ENCODE results near the gene ZNF467. TPM values are rescaled to one million over a fixed set of nuclear protein-coding genes. Genes with fewer than 3 reads are reported as not detected.
A peak's percentile ranks its signal among the peaks of the same experiment; 100 is the strongest.

The ZNF467 gene
- total and polyA plus RNA-seq, 2 of the 8 experiments (the other 6 are each of a cell fraction or from before 2014, with no cell fraction given): 0.50 to 0.51 TPM

DNA sequence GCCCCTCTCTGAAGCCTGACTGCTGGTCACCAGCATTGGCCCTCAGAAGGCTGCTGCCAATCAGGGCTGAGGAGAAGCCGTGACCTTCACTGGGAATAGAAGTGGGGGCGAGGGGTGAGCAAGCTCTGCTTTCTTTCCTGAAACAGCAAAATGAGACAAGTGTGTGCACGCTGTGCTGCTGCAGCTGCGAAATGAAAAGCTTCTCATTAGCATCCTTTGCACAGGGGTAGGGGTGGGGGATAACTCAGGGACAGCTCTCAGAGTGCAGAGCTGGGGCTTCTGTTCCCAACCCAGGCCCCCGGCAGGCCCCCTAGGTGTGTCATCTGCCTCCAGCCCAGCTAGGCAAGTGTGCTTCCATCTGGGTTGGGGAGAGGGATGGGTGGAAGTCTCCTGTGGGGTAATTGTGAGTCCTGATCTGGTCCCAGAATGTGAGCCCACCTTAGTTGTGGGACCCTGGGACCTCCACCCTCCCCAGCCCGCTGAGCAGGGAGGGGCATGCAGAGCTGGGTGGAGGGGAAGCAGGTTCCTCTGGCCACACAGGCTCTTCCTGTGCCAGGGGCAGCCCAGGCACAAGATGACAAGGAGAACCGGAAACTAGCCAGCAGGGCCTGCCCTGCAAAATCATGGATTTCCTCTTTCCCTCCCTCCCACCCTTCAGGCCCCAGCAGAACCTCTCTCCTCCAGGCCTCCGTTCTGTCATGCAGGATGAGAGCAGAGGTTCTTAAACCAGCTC is 22.2 kb downstream of the ZNF467 start:
- Histone ChIP-seq H2BK15ac (ENCODE audit: low read length) (no peak overlapping the region), H3K14ac (ENCODE audit: insufficient read length) (no peak overlapping the region), H2BK12ac (ENCODE audit: low read depth, low read length) (no peak overlapping the region), H3K4me1 (replicated peaks in 1 of 4; ENCODE audit: control insufficient read depth in 3 of 4, insufficient read depth in 4 of 4, low read length in 3 of 4) (peaks cover 0 to 7% (median 0%) of the 10 kb centered on the region in 4 experiments; a peak in 1 of 7 replicates), H4K8ac (ENCODE audit: extremely low read depth, insufficient read depth, low read length) (no peak overlapping the region), H3K23ac (ENCODE audit: insufficient read length) (no peak overlapping the region), H3K4ac (replicated peaks; ENCODE audit: insufficient read length, low read depth, low read length) (no peak overlapping the region), H4K20me1 (replicated peaks in 1 of 2; ENCODE audit: control insufficient read depth in 1 of 2, insufficient read depth in 2 of 2, low read length in 2 of 2) (peaks cover 0 to 1% of the 10 kb centered on the region in 2 experiments), H3K27ac (ENCODE audit: low read depth, low read length) (no peak overlapping the region), H3K9me3 (ENCODE audit: insufficient read depth in 2 of 2, low read depth in 1 of 2, low read length in 1 of 2) (no peaks in the 10 kb centered on the region), H3K9ac (replicated peaks in 1 of 4; ENCODE audit: extremely low read depth in 1 of 4, low read depth in 3 of 4, low read length in 3 of 4) (no peak overlapping the region), H3K56ac (replicated peaks; ENCODE audit: insufficient read length, low read depth, low read length) (no peak overlapping the region), H2AFZ (ENCODE audit: low read length) (no peak overlapping the region), H3K4me2 (ENCODE audit: insufficient read depth in 1 of 2, low read depth in 2 of 2, low read length in 2 of 2) (no peak overlapping the region), H3K79me2 (ENCODE audit: control insufficient read depth in 1 of 2, insufficient read depth in 2 of 2, low read length in 2 of 2) (no peaks in the 10 kb centered on the region), H2BK120ac (replicated peaks; ENCODE audit: low read depth, low read length) (no peak overlapping the region), H2BK5ac (ENCODE audit: low read depth, low read length) (no peak overlapping the region), H3K79me1 (ENCODE audit: low read depth, low read length) (no peaks in the 10 kb centered on the region), H4K91ac (replicated peaks; ENCODE audit: insufficient read length, low read length) (no peak overlapping the region), H3K23me2 (ENCODE audit: low read depth, low read length) (no peaks in the 10 kb centered on the region), H2BK20ac (ENCODE audit: low read length) (no peak overlapping the region), H2AK5ac (ENCODE audit: low read depth, low read length) (no peak overlapping the region), H4K5ac (ENCODE audit: insufficient read length, low read depth, low read length) (no peak overlapping the region), H3K36me3 (ENCODE audit: control insufficient read depth in 2 of 4, insufficient read depth in 4 of 4, low read length in 3 of 4) (no peaks in the 10 kb centered on the region), H3K27me3 (replicated peaks in 1 of 4; ENCODE audit: control insufficient read depth in 3 of 4, extremely low read depth in 1 of 4, insufficient read depth in 3 of 4, low read length in 3 of 4) (no peaks in the 10 kb centered on the region; a peak in 1 of 7 replicates), H3K18ac (ENCODE audit: extremely low read depth, low read length) (no peak overlapping the region), H3K4me3 (ENCODE audit: extremely low read depth in 1 of 4, insufficient read depth in 2 of 4, low read depth in 3 of 4, low read length in 4 of 4) (no peak overlapping the region)
- no peak for FAIRE-seq
- 80% methylated on average over 7 of the region's 8 CpGs; no CpG with 5 or more reads in 1 of the 2 experiments for WGBS, 2 experiments (ENCODE audit: extremely low coverage in 1 of 2, insufficient coverage in 1 of 2, insufficient read length in 1 of 2, insufficient replicate concordance in 2 of 2, low coverage in 1 of 2, low lambda C conversion rate in 2 of 2, missing lambda C conversion rate in 1 of 2)
- ChIA-PET CTCF (ENCODE audit: partially characterized antibody) (interaction anchor here (0.7 to 5.0 kb wide), 17 partner anchors 7 to 132 kb away, joined by 3 to 39 read pairs (median 5); no protein-coding TSS in a partner anchor), POLR2A (ENCODE audit: partially characterized antibody) (interaction anchor here (0.8 kb wide), 1 partner anchor 9 kb away, joined by 3 read pairs; no protein-coding TSS in a partner anchor)
- TF ChIP-seq CBX8 (IDR thresholded peaks at IDR 0.05; ENCODE audit: borderline replicate concordance, low read depth, low read length) (no peak), KDM1A (IDR thresholded peaks at IDR 0.05; ENCODE audit: borderline replicate concordance, low read length) (no peak), CEBPB (IDR thresholded peaks at IDR 0.05; ENCODE audit: low read depth, low read length) (no peak)
- peak in 1 of 2 experiments; percentile 40 for DNase-seq (ENCODE audit: low read depth in 1 of 2, low spot score in 2 of 2)

Measured in H1 (cell line).